Islet precursor cell (in vitro differentiated cells): ENCODE results near the gene KCNJ6.

Experiments used
- DNase-seq: peaks from one replicate; pipeline ENCODE4 v3.0.0-alpha.2; 2018

The KCNJ6 gene

GRCh38 chr21:37904856-37905255 lies 11.4 kb downstream of the KCNJ6 start:
- DNase-seq: no peak

- no peak for DNase-seq
These were observed 12.9 kb downstream of the KCNJ6 start for GRCh38 chr21:37903396-37903795.

- DNase-seq: no peak
These were observed 17.1 kb downstream of the KCNJ6 start for GRCh38 chr21:37899146-37899545.

- no peak for DNase-seq
These were observed 19.5 kb downstream of the KCNJ6 start for GRCh38 chr21:37896788-37897187.

- no peak for DNase-seq
These were observed 24.3 kb downstream of the KCNJ6 start for GRCh38 chr21:37891972-37892371.

- DNase-seq: no peak
These were observed 27.6 kb downstream of the KCNJ6 start for GRCh38 chr21:37888659-37889058.

- DNase-seq: no peak
These were observed 29.4 kb downstream of the KCNJ6 start for GRCh38 chr21:37886726-37887299.

- no peak for DNase-seq
These were observed 30.1 kb downstream of the KCNJ6 start for GRCh38 chr21:37886120-37886519.

GRCh38 chr21:37878946-37879660 lies 37.2 kb downstream of the KCNJ6 start:
- DNase-seq: no peak

GRCh38 chr21:37877888-37878684 lies 38.2 kb downstream of the KCNJ6 start:
- DNase-seq: no peak

GRCh38 chr21:37877171-37877570 lies 39.1 kb downstream of the KCNJ6 start:
- no peak for DNase-seq

GRCh38 chr21:37876561-37876960 lies 39.7 kb downstream of the KCNJ6 start:
- DNase-seq: no peak

GRCh38 chr21:37874904-37875780 lies 41.1 kb downstream of the KCNJ6 start:
- no peak for DNase-seq

- no peak for DNase-seq
These were observed 41.8 kb downstream of the KCNJ6 start for GRCh38 chr21:37874481-37874880.

GRCh38 chr21:37873655-37874054 lies 42.6 kb downstream of the KCNJ6 start:
- no peak for DNase-seq

- no peak for DNase-seq
These were observed 45.0 kb downstream of the KCNJ6 start for GRCh38 chr21:37871121-37871862.

GRCh38 chr21:37870221-37870620 lies 46.0 kb downstream of the KCNJ6 start:
- no peak for DNase-seq

- no peak for DNase-seq
These were observed 46.6 kb downstream of the KCNJ6 start for GRCh38 chr21:37869661-37870060.

GRCh38 chr21:37868446-37869295 lies 47.6 kb downstream of the KCNJ6 start:
- DNase-seq: peak; percentile 62

GRCh38 chr21:37866027-37866426 lies 50.2 kb downstream of the KCNJ6 start:
- DNase-seq: no peak

- DNase-seq: no peak
These were observed 51.1 kb downstream of the KCNJ6 start for GRCh38 chr21:37865156-37865555.
